Glomerular endothelial cell (primary cell): ENCODE results near the gene URB1. TPM values are rescaled to one million over a fixed set of nuclear protein-coding genes. Genes with fewer than 3 reads are reported as not detected.
"Not testable (repeated sequence)": the region's sequence is repeated elsewhere in the genome, so short reads cannot be mapped to it uniquely, and the experiment has no call there.

Experiments
- DNase-seq: peaks from one replicate; pipeline ENCODE4 v3.0.0-alpha.2; 2011; ENCODE audit warnings: low read depth, low spot score; ENCODE audit errors: extremely low read depth
- total RNA-seq: library from RNA; depleted of rRNA; stranded (reverse); fragments of >200 nt; gene quantifications from 2 replicates; pipeline ENCODE4 v1.2.3, GENCODE V29; 2015

Gene URB1
- total RNA-seq, 1 donor from 2014 or later: 20.2 TPM

DNA sequence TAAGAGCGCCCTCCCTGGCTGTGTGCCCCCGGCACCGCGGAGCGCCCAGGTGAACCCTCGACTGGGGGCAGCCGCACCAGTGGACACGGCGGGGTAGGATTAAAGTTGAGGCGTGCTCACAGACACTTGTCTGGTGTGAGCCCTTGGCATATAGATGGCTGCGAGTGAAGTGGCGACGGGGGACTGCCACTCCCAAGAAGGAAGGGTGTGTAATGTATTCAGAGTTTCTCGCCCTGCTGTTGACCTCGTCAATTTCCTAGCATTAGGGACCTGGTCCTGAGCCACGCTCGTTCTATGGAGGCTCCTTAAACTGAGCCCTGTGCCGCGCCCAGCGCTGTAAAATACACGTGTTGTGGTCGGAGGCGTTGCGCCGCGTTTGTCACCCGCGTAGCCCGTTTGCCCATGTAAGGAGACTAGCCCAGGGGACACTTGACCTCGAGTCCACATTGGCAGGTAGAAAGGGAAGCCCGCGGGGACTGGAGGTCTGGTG, 20.2 kb upstream of the URB1 start:
- DNase-seq: no peak

DNA sequence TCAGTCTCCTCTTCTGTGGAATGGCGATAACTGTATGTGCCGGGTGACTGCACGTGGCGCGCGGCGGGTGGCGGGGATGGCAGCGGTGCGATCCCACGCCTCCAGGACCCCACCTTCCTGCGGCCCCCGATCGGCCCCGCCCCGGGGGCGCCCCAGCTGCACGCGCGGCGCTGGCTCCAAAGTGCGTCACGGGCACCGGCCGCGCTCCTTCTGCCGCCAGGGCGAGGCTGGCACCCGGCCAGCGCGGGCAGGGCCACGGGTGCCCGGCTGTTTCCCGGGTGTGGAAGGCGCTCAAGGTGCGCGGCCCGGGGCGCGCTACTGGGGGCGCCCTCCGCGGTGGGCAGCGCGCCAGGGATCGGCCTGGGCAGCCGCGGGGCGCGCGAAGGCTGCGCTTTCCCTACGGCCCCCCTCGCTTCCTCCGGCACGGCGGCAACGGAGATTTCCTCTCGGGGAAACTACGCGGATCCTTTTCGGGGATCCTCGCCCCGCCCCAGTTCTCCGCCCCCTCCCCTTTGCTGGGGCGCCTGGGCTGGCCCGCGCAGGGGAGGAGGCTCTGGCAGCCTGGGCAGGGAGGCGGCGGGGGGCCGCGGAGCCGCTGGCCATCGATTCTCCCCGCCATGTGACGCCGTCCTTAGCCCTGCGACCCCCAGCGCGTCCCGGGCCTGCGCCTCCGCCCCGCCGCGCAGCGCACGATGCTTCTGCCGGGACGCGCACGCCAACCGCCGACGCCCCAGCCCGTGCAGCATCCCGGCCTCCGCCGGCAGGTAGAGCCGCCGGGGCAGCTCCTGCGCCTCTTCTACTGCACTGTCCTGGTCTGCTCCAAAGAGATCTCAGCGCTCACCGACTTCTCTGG, 19.6 kb upstream of the URB1 start, which contains the start of gene EVA1C:
EVA1C (plus strand) TSS at position 545 of the 853 bp plus-strand sequence; CDS start at position 693, 148 bp downstream.
- DNase-seq: no peak

DNA sequence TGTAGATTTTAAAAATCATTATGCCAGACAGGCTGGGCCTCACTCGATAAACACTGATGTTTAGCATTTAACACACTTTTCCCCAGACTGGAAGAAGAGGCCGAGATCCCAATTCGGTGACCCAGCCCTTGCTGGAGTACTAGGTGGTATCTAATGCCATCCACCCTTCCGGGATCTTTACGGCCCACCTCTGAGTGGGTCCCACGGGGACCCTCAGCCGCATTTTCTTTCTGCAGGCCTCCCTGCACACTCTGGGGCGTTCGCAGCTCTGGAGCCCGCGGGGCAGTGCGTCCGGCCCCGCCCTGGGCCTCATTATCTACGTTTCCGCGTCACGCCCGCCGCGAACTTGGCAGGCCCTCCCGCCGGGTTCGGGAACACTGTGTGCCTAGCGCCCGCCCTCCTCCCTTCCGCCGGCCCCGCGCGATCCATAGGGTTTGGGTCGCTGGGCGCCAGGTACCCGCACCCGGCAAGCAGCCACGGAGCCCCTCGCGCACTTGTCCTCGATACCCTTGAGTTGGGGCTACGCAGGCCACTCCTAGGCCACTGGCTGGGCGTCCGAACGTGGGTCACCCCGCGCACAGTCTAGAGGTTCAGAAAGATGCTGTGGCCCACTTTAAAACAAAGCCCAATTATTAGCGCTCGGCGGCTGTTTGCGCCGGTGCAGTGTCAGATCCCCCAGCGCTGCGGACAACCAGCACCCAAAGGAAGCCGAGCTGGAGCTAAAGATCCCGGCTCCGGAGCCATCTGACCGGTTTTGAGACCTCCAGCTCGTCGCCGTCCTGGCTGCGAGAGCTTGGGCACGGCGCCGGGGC, 18.7 kb upstream of the URB1 start:
- no peak for DNase-seq

DNA sequence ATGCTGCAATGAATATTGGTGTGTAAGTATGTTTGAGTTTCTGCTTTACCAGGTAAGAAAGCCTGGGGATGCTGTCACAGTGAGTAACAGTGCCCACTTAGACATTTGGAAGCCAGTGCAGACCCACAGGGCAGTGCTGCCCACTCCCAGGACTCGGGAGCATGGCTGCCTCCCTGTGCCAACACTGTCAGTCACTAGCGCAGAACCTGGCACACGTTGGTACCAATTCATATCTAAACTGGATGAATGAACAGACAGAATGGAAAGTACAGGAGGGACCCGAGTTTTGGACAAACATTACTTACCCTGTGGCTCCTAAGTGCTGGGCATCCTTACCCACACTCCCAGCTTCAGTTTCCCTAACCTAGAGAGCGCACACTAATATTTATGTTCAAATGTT, 18.1 kb upstream of the URB1 start:
- no peak for DNase-seq

DNA sequence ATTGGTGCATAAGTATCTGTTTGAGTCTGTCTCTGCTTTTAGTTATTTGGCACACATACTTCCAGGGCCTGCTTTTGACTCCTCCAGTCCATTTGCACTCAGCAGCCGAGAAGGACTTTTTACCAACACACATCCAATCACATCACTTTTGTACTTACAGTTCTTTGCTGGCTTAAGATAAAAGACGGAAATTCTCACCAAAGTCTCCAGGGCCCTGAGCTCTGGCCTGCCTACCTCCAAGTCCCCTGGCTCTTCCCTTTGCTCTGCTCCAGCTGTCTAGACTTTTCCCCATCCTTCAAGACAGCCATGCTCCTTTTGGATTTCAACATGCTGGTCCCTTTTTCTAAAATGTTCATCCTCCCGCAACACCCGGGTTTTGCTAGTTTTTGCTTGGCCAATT, 17.5 kb upstream of the URB1 start:
- DNase-seq: no peak

DNA sequence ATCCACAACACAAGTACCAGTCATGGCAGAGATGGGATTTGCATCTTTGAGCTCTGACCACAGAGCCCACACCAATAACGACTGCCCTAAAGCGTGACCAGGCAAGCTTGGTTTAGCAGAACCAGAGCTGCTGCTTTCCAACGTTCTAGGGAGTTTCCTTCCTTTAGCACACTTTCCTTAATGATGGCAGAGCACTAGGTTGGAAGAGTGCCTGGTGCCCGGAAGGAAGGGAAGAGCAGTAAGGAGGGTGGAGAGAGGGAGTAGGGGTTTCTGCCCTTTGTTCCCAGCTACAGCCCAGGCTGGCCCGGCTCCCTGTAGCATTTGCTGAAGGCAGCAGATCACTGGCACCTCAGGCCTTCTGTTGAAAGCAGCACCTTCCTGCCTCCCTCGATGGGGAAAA, 13.6 kb upstream of the URB1 start:
- no peak for DNase-seq

DNA sequence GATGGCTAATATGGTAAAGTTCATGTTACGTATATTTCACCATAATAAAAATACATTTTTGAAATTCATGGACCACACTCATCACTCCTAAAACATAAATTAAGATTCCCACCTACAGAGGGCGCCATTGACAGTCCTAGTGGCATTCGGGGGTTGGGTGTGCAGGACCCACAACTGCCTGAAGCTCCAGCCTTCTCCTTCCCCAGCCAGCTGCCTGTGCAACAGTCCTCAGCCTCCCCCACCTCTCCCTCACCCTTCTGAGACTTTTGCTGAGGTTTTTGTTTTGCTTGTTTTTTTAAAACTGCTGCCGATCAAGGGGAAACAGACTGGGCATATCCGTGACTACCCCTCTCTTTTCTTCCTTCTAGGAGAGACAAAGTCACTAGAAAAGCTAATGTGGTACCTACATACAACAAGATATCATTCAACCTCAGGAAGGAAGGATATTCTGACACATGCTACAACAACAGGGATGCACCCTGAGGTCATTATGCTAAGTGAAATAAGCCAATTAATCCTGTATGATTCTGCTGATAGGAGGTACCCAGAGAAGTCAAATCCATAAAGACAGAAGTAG, 10.5 kb upstream of the URB1 start:
- no peak for DNase-seq

DNA sequence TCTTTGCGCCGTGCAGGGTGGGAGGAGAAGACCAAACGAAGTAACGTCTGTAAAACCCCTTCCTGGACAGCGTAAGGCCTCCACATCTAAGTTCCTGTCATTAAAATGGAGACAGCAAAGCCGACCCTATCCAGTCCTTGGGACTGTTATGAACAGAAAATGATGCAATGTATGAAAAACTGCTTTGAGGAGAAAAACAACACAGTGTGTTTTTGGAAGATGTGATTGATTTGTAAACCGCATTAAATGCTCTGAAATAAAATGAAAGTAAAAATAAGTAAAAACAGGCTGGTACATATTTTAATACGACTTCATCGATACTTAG, 827 bp upstream of the URB1 start:
- no peak for DNase-seq

DNA sequence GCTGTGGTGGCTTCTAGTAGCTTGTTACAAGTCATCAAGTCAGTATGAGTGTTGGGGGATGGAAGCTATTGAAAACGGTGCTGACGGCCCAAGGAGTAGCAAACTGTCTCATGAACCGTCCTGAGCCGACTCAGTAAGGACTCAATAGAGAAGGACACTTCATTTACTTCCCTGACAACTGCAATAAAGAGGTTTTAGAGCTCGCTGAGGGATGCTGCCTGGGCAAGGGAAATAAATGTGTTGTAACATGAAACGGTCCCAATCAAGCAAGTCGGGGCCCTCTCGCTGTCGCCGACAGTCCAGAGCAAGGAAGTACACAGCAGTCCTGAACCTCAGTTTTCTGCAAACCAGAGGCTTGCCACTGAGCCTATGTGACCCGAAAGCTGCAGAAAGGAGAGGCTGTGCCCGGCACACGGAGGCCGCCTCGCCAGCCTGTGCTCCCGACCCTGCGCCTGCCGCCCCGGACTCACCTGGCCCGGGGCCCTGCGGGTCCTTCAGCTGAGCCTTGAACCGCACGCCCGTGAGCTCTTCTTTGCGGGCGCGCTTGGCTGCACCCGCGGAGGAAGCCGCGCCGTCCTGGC, 423 bp downstream of the URB1 start:
- no peak for DNase-seq

DNA sequence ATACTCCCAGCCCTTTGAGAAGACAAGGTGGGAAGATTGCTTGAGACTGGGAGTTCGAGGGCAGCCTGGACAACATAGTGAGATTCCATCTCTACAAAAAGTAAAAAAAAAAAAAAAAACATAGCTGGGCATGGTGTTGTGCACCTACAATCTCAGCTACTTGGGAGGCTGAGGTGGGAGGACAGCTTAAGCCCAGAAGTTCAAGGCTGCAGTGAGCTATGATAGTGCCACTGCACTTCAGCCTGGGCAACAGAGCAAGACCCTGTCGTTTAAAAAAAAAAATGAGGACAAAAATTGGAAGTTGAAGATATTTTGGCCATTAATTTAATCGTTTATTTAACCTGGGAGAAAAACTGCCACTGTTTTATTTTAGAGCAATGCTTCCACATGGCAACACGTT, 1.1 kb downstream of the URB1 start:
- DNase-seq: no peak

DNA sequence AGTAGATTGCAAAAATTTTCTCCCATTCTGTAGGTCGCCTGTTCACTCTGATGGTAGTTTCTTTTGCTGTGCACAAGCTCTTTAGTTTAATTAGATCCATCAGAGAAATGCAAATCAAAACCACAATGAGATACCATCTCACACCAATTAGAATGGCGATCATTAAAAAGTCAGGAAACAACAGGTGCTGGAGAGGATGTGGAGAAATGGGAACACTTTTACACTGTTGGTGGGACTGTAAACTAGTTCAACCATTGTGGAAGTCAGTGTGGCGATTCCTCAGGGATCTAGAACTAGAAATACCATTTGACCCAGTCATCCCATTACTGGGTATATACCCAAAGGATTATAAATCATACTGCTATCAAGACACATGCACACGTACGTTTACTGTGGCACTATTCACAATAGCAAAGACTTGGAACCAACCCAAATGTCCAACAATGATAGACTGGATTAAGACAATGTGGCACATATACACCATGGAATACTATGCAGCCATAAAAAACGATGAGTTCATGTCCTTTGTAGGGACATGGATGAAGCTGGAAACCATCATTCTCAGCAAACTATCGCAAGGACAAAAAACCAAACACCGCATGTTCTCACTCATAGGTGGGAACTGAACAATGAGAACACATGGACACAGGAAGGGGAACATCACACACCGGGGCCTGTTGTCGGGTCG, 2.1 kb downstream of the URB1 start:
- not testable (repeated sequence) for DNase-seq

DNA sequence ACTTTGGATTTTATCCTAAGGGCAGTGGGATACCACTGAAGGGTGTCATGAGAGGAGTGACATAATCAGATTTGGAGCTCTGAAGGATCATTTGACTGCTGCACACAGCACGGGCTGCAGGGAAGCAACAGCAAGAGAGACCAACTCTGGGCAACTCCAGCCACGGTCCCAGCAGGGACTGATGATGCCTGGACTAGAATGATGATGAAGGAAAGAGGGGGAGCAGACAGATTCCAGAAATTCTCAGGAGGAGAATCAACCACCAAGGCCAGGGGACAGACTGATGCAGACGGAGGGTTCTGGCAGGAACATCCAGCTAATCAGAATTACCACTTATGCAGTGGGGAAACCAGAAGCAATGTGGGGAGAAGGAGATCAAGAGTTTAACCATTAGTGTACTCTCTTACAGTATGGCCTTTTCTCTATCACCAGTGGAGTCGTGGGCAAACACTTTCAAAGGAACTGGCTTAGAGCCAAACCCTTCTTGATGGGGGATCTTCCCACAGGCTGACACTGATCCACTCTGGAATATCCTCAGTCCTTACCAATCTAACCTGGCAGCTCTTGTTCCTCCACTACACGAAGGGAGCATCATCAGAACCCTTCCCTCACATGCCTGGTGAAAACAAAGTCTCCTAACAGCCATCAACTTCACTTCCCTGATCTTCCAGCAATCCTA, 3.3 kb downstream of the URB1 start:
- no peak for DNase-seq

DNA sequence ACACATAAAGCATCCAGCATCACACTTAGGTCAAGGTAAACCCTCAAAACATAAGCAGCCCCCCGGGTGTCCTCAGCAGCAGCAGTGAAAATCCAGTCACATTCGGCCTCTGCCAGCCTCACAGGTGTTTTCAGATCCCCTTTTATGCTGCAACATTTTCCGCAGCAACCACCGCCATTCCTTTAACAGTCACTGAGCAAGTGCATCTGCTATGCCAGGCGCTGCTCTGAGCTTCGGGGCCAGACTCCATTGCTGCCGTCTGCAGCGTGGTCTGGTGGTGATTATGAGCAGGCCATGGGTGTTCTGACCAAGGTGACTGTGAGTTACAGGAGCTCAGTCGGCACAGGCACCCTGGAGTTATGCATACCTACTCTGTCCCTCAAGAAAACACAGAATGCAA, 4.5 kb downstream of the URB1 start:
- no peak for DNase-seq

DNA sequence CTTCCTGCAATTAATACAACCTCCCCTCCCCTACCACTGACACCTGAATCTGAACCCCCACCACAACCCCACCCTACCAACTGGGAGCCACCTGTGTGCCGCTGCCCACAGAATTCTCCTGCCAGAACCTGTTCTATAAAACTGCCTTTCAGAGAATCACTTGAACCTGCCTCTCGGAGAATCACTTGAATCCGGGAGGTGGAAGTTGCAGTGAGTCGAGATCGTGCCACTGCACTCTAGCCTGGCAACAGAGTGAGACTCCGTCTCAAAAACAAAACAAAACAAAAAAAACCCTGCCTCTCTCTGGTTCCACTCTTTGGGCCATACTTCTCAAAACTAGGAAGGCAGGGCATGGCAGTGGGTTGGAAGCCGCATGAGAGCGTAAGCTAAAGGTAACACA, 5.7 kb downstream of the URB1 start:
- DNase-seq: no peak

DNA sequence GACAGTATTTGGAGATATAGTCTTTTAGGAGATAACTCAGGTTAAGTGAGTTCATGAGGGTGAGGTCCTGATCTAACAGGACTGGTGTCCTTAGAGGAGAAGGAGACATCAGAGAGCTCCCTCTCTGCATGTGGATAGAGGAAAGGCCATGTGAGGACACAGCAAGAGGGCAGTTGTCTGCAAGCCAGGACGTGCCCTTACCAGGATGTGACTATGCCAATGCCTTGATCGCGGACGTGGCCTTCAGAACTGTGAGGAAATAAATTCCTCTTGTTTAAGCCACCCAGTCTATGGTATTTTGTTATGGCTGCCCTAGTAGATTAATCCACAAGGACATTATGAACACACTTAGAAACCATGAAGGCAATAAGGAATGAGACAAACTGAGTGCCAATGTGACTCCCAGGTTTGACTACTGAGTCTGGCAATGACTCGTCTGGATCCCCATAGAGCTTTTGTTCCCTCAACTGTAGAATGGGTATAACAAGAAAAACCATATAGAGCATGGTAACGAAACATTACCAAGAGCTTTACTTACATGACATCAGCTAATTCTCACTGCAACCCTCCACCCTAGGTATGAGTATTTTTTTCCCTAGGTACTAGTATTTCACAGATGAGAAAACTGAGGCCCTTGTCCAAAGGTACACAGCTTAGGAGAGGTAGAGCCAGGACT, 6.5 kb downstream of the URB1 start:
- DNase-seq: no peak

DNA sequence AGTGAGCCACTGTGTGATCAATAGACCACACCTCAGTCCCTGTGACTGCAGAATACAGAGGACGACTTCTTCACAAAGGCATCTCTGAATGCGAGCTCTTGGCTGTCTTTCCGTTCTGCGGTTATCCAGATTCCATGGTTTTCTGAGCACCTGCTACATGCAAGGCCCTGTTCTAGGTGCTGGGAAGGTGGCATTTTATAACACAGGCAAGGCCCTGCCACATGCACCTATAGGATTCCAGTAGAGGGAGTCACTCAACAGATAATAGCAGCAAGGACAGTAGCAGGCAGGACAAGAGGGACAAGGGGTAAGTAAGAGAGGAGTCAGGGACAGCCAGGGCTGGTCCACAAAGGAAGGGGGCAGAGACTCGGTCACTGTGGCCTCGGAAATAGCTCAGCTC, 9.0 kb downstream of the URB1 start:
- no peak for DNase-seq

DNA sequence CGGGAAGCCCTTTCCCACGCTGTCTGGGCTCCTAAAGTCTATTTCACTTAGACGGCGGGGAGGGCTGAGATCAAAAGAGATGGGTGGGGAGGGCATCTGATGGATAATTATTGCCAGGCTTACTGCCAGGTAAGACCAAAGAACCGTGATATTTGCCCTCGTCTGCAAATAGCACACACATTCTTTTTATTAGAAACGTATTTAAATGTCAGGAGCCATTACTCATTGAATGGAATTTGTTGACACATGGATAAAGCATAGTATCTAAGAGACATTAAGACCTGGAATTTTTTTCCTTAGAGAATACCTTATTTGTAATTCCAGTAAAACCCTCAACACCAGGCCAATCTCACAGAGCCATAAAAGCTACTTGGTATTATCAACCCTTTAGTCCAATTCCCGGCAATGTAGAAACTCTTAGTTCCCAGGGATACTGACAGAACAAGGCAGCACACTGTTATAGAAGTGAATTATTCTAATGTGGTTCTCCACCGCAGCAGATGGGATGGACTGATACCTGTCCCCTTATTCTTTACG, 10.6 kb downstream of the URB1 start:
- no peak for DNase-seq

DNA sequence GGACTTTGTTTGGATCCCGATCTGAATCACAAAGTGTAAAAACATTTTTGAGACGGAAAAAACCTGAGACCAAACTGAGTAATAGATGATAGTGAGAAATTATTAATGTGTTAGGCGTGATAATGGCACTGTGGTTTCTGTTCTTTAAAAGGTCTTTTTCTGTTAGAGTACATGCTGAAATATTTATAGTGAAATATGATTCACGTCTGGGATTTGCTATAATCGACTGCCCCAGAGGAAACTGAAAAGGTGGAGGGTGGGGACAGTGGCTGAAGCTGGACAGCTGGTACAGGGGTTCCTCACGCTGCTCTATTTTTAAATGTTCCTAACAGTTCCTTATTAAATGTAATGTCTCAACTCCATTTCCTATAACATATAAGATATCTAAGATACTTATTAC, 11.2 kb downstream of the URB1 start:
- no peak for DNase-seq

DNA sequence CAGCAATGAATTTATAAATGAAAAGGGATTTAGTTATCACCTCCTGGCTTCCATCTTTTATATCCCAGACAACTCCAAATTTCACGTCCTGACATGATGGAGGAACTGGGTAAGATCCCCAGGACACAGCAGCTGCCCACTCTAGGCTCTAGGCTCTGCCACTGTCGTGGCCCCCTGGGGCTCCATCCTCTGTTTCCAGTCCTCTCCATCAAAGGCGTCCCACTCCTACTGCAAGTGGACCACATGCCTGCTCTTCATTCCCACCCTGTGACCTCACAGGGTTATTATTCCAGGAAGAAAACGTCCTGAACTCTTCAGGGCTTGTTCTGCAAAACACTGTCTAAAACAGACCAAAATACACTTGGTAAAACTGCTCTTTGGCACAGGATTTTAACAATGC, 11.9 kb downstream of the URB1 start:
- DNase-seq: no peak
